SK-N-SH (cell line): ENCODE data around the gene VAPB. TPM values are rescaled to one million over a fixed set of nuclear protein-coding genes. Genes with fewer than 3 reads are reported as not detected.

ENCODE experiments used
- CTCF ChIA-PET: fragments of 300-600, 350-600 bp; formaldehyde crosslinking; extraction: SDS; loops from one replicate; lab custom pipeline; 2021; lab: Yijun Ruan, JAX
- POLR2A ChIA-PET: fragments of 350-600 bp; sonication (Branson Sonifier 250); formaldehyde crosslinking; extraction: SDS; loops from one replicate; lab custom pipeline; 2020; ENCODE audit warnings: antibody characterized with exemption, inconsistent platforms; lab: Yijun Ruan, JAX
- DNase-seq: peaks from one replicate; pipeline ENCODE4 v3.0.0; 2012
- H2AFZ ChIP-seq: fragments of 200-600 bp; sonication (generic); 2 replicates; pipeline ENCODE4 v1.8.1; 2016; ENCODE audit warnings: antibody characterized with exemption, mild to moderate bottlenecking, low read depth
- H3F3A ChIP-seq: fragments of 200-600 bp; sonication (generic); replicated peaks from 2 replicates; pipeline ENCODE3; 2016; ENCODE audit warnings: antibody characterized with exemption, mild to moderate bottlenecking; ENCODE audit not compliant: insufficient read depth
- H3K27ac ChIP-seq, 2 experiments: fragments of 200-500 bp in 1 of 2; fragments of 200-600 bp in 1 of 2; sonication (Bioruptor generic) in 1 of 2; sonication (generic), shearing (Covaris generic) in 1 of 2; 2 replicates each; pipeline versions ENCODE4 v1.5.1 to v1.6.1; 2014 to 2016; ENCODE audit warnings: low read depth in 2 of 2, inconsistent platforms in 1 of 2, low read length in 1 of 2, mild to moderate bottlenecking in 1 of 2, mixed read lengths in 1 of 2
- H3K27me3 ChIP-seq: fragments of 200-600 bp; sonication (generic), shearing (Covaris generic); 2 replicates; pipeline ENCODE4 v1.6.1; 2016; ENCODE audit warnings: mixed run types; ENCODE audit not compliant: insufficient read depth
- H3K36me3 ChIP-seq, 2 experiments: fragments of 200-500 bp in 1 of 2; fragments of 200-600 bp in 1 of 2; sonication (Bioruptor generic) in 1 of 2; sonication (generic) in 1 of 2; replicated peaks in 1 of 2; 2 replicates each; pipeline versions ENCODE3 to v1.5.1; 2014 to 2016; ENCODE audit warnings: low read length in 1 of 2, mild to moderate bottlenecking in 1 of 2; ENCODE audit not compliant: insufficient read depth in 2 of 2, control insufficient read depth in 1 of 2
- H3K4me1 ChIP-seq, 2 experiments: fragments of 200-500 bp in 1 of 2; fragments of 200-600 bp in 1 of 2; sonication (Bioruptor generic) in 1 of 2; sonication (generic), shearing (Covaris generic) in 1 of 2; 2 replicates each; pipeline versions ENCODE4 v1.5.1 to v1.6.1; 2014 to 2016; ENCODE audit warnings: low read depth in 1 of 2, low read length in 1 of 2, mixed run types in 1 of 2; ENCODE audit not compliant: insufficient read depth in 2 of 2, control insufficient read depth in 1 of 2
- H3K4me2 ChIP-seq: fragments of 200-600 bp; sonication (generic), shearing (Covaris generic); 2 replicates; pipeline ENCODE4 v1.6.1; 2017; ENCODE audit warnings: mixed run types
- H3K4me3 ChIP-seq, 2 experiments: fragments of 200-500 bp in 1 of 2; fragments of 200-600 bp in 1 of 2; sonication (Bioruptor generic) in 1 of 2; sonication (generic), shearing (Covaris generic) in 1 of 2; 2 replicates each; pipeline versions ENCODE4 v1.5.1 to v1.8.1; 2014 to 2016; ENCODE audit warnings: low read depth in 2 of 2, inconsistent platforms in 1 of 2, low read length in 1 of 2, mild to moderate bottlenecking in 1 of 2, mixed read lengths in 1 of 2, moderate library complexity in 1 of 2
- H3K79me2 ChIP-seq: fragments of 200-600 bp; sonication (generic); 2 replicates; pipeline ENCODE4 v1.8.1; 2017; ENCODE audit warnings: mild to moderate bottlenecking; ENCODE audit not compliant: insufficient read depth
- H3K9ac ChIP-seq: fragments of 200-600 bp; sonication (generic); 2 replicates; pipeline ENCODE4 v1.6.1; 2017; ENCODE audit warnings: mixed run types
- H3K9me2 ChIP-seq: fragments of 200-600 bp; sonication (generic); 2 replicates; pipeline ENCODE4 v1.6.1; 2017; ENCODE audit warnings: mixed run types
- H3K9me3 ChIP-seq: fragments of 200-600 bp; sonication (generic); 2 replicates; pipeline ENCODE4 v1.6.1; 2017; ENCODE audit warnings: mixed run types, mild to moderate bottlenecking, moderate library complexity
- H4K20me1 ChIP-seq: fragments of 200-600 bp; sonication (generic); 2 replicates; pipeline ENCODE4 v1.6.1; 2017; ENCODE audit warnings: mild to moderate bottlenecking, mixed run types; ENCODE audit not compliant: insufficient read depth
- CHD2 ChIP-seq: fragments of 150-350 bp; IDR thresholded peaks from 2 replicates; pipeline ENCODE4 v1.6.1; 2018; ENCODE audit warnings: low read length; ENCODE audit not compliant: partially characterized antibody
- FOSL2 ChIP-seq: IDR thresholded peaks from 2 replicates; pipeline ENCODE4 v1.4.0; 2012; ENCODE audit warnings: low read depth, mild to moderate bottlenecking, moderate library complexity, borderline replicate concordance
- IRF3 ChIP-seq: fragments of 150-350 bp; IDR thresholded peaks from 2 replicates; pipeline ENCODE4 v1.6.1; 2016; ENCODE audit warnings: mild to moderate bottlenecking, low read depth, low read length
- MAX ChIP-seq: IDR thresholded peaks from 2 replicates; pipeline ENCODE4 v1.4.0; 2012; ENCODE audit warnings: low read depth
- RAD21 ChIP-seq: IDR thresholded peaks from 2 replicates; pipeline ENCODE4 v1.6.1; 2012; ENCODE audit warnings: mild to moderate bottlenecking, low read length
- RCOR1 ChIP-seq: fragments of 150-350 bp; IDR thresholded peaks from 2 replicates; pipeline ENCODE4 v1.6.1; 2017; ENCODE audit warnings: antibody characterized with exemption, low read length
- YY1 ChIP-seq: IDR thresholded peaks from 2 replicates; pipeline ENCODE4 v1.4.0; 2012; ENCODE audit warnings: low read depth, mild to moderate bottlenecking
- ZBTB33 ChIP-seq: IDR thresholded peaks from 2 replicates; pipeline ENCODE4 v1.4.0; 2012; ENCODE audit warnings: low read depth, borderline replicate concordance
- WGBS: methylation state at CpG from one replicate; pipeline ENCODE4 v1.1.6; 2017; ENCODE audit warnings: low lambda C conversion rate; 5-methylcytosine and 5-hydroxymethylcytosine counted together
- polyA plus RNA-seq, 3 experiments: library from polyadenylated mRNA; depleted of rRNA; stranded (reverse); fragments of >200 nt; gene quantifications; 2 replicates each; pipeline ENCODE4 v1.2.3, GENCODE V29; 2012
- TF ChIP-seq, protein P1 (sequence below): fragments of 200-600 bp; sonication (generic); IDR thresholded peaks from 2 replicates; pipeline ENCODE4 v1.6.1; 2017; ENCODE audit warnings: antibody characterized with exemption, mild to moderate bottlenecking, moderate library complexity

VAPB gene
- polyA plus RNA-seq, 1 of the 3 experiments (the other 2 are of a cell fraction) = 16.9 TPM

DNA sequence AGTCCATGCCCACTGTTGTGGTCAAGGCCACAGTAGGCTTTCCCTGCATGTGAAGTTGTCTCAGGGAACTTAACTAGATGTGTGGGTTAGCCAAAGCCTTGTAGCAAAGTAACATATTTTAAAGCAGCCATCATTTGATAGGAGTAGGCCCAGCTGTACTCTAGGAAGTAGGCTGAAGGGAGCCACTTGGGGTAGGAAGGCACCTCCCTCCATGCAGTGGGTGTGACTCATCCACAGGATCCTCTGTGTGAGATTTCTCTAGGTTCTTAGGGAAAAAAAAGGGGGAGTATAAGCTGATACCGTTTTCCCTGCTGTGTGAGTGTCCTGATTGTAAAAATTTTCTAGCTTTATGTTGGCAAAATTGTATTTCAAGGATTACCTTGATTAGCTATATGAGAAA lies 44.7 kb downstream of the VAPB start:
- no peak overlapping the region for H3K4me3 ChIP-seq
- H4K20me1 ChIP-seq = 0 out of 2 replicates have a peak, but pooled peaks cover 4% of the 10 kb centered on the region
- peaks cover 0 to 12% of the 10 kb centered on the region in 2 experiments; a peak in 2 of 4 replicates for H3K4me1 ChIP-seq
- TF ChIP-seq FOSL2 = peak; percentile 66; the same call in 1 of the 2 replicates
- TF ChIP-seq, protein P1, sequence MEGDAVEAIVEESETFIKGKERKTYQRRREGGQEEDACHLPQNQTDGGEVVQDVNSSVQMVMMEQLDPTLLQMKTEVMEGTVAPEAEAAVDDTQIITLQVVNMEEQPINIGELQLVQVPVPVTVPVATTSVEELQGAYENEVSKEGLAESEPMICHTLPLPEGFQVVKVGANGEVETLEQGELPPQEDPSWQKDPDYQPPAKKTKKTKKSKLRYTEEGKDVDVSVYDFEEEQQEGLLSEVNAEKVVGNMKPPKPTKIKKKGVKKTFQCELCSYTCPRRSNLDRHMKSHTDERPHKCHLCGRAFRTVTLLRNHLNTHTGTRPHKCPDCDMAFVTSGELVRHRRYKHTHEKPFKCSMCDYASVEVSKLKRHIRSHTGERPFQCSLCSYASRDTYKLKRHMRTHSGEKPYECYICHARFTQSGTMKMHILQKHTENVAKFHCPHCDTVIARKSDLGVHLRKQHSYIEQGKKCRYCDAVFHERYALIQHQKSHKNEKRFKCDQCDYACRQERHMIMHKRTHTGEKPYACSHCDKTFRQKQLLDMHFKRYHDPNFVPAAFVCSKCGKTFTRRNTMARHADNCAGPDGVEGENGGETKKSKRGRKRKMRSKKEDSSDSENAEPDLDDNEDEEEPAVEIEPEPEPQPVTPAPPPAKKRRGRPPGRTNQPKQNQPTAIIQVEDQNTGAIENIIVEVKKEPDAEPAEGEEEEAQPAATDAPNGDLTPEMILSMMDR = no peak
- no peaks in the 10 kb centered on the region for H3K9me2 ChIP-seq
- H3F3A ChIP-seq = peaks cover 23% of the 10 kb centered on the region
- H2AFZ ChIP-seq = no peak overlapping the region
- 42% methylated on average over 1 of the region's 1 CpG for WGBS
- H3K27ac ChIP-seq = peak overlapping the region in 1 of 2 experiments; percentile 42; a peak in 2 of 4 replicates
- peaks cover 5 to 26% of the 10 kb centered on the region in 2 experiments for H3K36me3 ChIP-seq
- no peaks in the 10 kb centered on the region for H3K9me3 ChIP-seq
- DNase-seq = no peak
- ChIA-PET CTCF (interaction anchor here (0.9 to 1.0 kb wide), 2 partner anchors 14 to 197 kb away, joined by 3 read pairs; no protein-coding TSS in a partner anchor), POLR2A (no interaction called here)
- H3K4me2 ChIP-seq = no peak overlapping the region
- H3K27me3 ChIP-seq = no peaks in the 10 kb centered on the region
- peaks cover 100% of the 10 kb centered on the region for H3K79me2 ChIP-seq
- H3K9ac ChIP-seq = no peak overlapping the region

GRCh38 chr20:58434326-58434725 lies 45.3 kb downstream of the VAPB start:
- peaks cover 11 to 28% of the 10 kb centered on the region in 2 experiments for H3K36me3 ChIP-seq
- H3F3A ChIP-seq = peaks cover 23% of the 10 kb centered on the region
- 0 out of 2 replicates have a peak, but pooled peaks cover 4% of the 10 kb centered on the region for H4K20me1 ChIP-seq
- H3K9me2 ChIP-seq = no peaks in the 10 kb centered on the region
- no peak overlapping the region for H3K4me3 ChIP-seq
- no peak for DNase-seq
- no peak for TF ChIP-seq ZBTB33
- TF ChIP-seq IRF3 = no peak
- TF ChIP-seq YY1 = no peak
- no peak for TF ChIP-seq RCOR1
- no peak for TF ChIP-seq RAD21
- TF ChIP-seq MAX = no peak
- TF ChIP-seq CHD2 = no peak
- no peak overlapping the region for H2AFZ ChIP-seq
- H3K79me2 ChIP-seq = peaks cover 100% of the 10 kb centered on the region
- CTCF ChIA-PET = interaction anchor here (1.0 kb wide), 1 partner anchor 13 kb away, joined by 3 read pairs; no protein-coding TSS in a partner anchor
- H3K9me3 ChIP-seq = no peaks in the 10 kb centered on the region
- POLR2A ChIA-PET = no interaction called here
- no peak overlapping the region for H3K4me2 ChIP-seq
- H3K27ac ChIP-seq = peak overlapping the region in 1 of 2 experiments; percentile 42; a peak in 2 of 4 replicates
- no peak overlapping the region for H3K9ac ChIP-seq
- WGBS = 95% methylated on average over 5 of the region's 5 CpGs
- H3K4me1 ChIP-seq = peaks cover 0 to 12% of the 10 kb centered on the region in 2 experiments; a peak in 2 of 4 replicates
- no peaks in the 10 kb centered on the region for H3K27me3 ChIP-seq
